ENCODE results near the gene SPACA6. TPM values are rescaled to one million over a fixed set of nuclear protein-coding genes. Genes with fewer than 3 reads are reported as not detected.

The SPACA6 gene
- total RNA-seq, 1 experiment from 2014 or later, result 6.3 TPM

- peak; percentile 12 for DNase-seq
- no peaks in the 10 kb centered on the region for H3K27me3 ChIP-seq (ENCODE audit: control insufficient read depth, insufficient read depth, low read length)
- no peak overlapping the region for H3K4me3 ChIP-seq (ENCODE audit: insufficient read depth, low read depth, low read length)
- H3K36me3 ChIP-seq (replicated peaks; ENCODE audit: control insufficient read depth, insufficient read depth, low read length), result peaks cover 3% of the 10 kb centered on the region
These were observed 1.4 kb downstream of the SPACA6 start for GRCh38 chr19:51694318-51695085.

DNA sequence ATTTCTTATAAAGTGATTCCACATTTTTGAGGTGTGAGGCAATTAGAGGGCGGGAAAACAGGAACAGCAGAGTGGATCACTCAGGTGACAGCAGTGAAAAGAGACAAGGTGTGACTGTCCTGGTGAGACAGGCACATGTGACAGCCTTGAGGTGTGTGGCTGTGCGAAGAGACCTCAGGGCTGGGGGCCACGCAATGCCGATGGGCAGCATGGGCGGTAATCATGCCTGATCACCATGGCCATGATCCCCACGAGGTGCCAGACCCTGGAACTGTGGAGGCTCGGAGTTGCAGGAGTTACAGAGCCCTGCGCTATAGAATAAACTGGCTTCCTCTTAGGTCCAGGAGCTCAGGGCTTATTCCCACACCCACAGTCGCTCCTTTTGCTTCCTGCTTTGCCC is 2.0 kb downstream of the SPACA6 start:
- Histone ChIP-seq H3K4me3 (ENCODE audit: insufficient read depth, low read depth, low read length) (no peak overlapping the region), H3K27me3 (ENCODE audit: control insufficient read depth, insufficient read depth, low read length) (no peaks in the 10 kb centered on the region), H3K36me3 (replicated peaks; ENCODE audit: control insufficient read depth, insufficient read depth, low read length) (peaks cover 3% of the 10 kb centered on the region)
- peak; percentile 14 for DNase-seq

GRCh38 chr19:51695702-51696315 is 2.7 kb downstream of the SPACA6 start:
- Histone ChIP-seq H3K4me3 (ENCODE audit: insufficient read depth, low read depth, low read length) (no peak overlapping the region), H3K27me3 (ENCODE audit: control insufficient read depth, insufficient read depth, low read length) (no peaks in the 10 kb centered on the region), H3K36me3 (replicated peaks; ENCODE audit: control insufficient read depth, insufficient read depth, low read length) (peaks cover 3% of the 10 kb centered on the region)
- DNase-seq, result no peak

GRCh38 chr19:51696606-51697005 is 3.5 kb downstream of the SPACA6 start:
- no peaks in the 10 kb centered on the region for H3K27me3 ChIP-seq (ENCODE audit: control insufficient read depth, insufficient read depth, low read length)
- no peak overlapping the region for H3K4me3 ChIP-seq (ENCODE audit: insufficient read depth, low read depth, low read length)
- H3K36me3 ChIP-seq (replicated peaks; ENCODE audit: control insufficient read depth, insufficient read depth, low read length), result peaks cover 3% of the 10 kb centered on the region
- no peak for DNase-seq

- DNase-seq, result no peak
- Histone ChIP-seq H3K27me3 (ENCODE audit: control insufficient read depth, insufficient read depth, low read length) (no peaks in the 10 kb centered on the region), H3K4me3 (ENCODE audit: insufficient read depth, low read depth, low read length) (no peak overlapping the region), H3K36me3 (replicated peaks; ENCODE audit: control insufficient read depth, insufficient read depth, low read length) (peaks cover 3% of the 10 kb centered on the region)
These were observed 4.1 kb downstream of the SPACA6 start for GRCh38 chr19:51697169-51697776.

DNA sequence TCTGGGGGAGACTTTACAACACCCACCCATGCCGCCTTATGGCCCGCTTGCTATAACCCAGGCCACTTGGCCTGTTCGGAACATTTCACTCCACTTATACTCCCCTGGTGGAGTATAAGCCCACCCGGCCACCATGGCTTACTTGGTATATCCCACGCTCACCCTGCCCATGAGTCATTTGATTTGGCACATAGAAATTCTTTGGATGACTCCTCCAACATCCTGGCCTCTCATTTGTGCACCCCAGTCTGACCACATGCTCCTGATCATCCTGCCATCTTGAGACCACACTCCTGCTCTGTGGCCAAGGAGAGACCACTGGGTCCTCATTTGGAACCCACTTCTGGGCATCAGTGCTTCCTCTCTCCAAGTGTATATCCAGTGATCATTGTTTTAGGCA is 5.2 kb downstream of the SPACA6 start:
- peaks cover 3% of the 10 kb centered on the region for H3K36me3 ChIP-seq (replicated peaks; ENCODE audit: control insufficient read depth, insufficient read depth, low read length)
- H3K4me3 ChIP-seq (ENCODE audit: insufficient read depth, low read depth, low read length), result no peak overlapping the region
- DNase-seq, result no peak
- H3K27me3 ChIP-seq (ENCODE audit: control insufficient read depth, insufficient read depth, low read length), result no peaks in the 10 kb centered on the region

- Histone ChIP-seq H3K27me3 (ENCODE audit: control insufficient read depth, insufficient read depth, low read length) (no peaks in the 10 kb centered on the region), H3K36me3 (replicated peaks; ENCODE audit: control insufficient read depth, insufficient read depth, low read length) (peaks cover 3% of the 10 kb centered on the region), H3K4me3 (ENCODE audit: insufficient read depth, low read depth, low read length) (no peak overlapping the region)
- DNase-seq, result no peak
These were observed 6.0 kb downstream of the SPACA6 start for GRCh38 chr19:51699170-51699569.

DNA sequence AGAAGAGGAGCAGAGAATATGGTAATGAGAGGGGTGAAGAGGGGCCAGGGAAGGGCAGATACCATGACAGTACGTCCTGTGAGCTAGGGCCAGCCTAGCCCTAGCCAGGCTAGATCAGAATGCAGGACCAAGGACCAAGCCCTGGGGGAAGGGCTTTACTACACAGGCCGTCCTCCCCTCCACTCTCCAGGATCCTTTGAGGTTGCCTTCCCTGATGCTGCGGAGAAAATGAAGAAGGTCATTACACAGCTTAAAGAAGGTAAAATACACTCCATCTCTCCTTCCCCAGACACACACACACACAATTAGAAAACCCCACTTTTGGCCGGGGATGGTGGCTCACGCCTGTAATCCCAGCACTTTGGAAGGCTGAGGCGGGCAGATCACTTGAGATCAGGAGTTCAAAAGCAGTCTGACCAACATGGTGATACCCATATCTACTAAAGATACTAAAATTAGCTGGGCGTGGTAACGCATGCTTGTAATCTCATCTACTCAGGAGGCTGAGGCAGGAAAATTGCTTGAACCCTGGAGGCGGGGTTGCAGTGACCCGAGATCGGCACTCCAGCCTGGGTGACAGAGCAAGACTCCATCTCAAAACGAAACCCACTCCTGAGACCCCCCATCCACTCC is 8.5 kb downstream of the SPACA6 start:
- Histone ChIP-seq H3K27me3 (ENCODE audit: control insufficient read depth, insufficient read depth, low read length) (no peaks in the 10 kb centered on the region), H3K4me3 (ENCODE audit: insufficient read depth, low read depth, low read length) (peak overlapping the region; percentile 76), H3K36me3 (replicated peaks; ENCODE audit: control insufficient read depth, insufficient read depth, low read length) (peaks cover 4% of the 10 kb centered on the region)
- no peak for DNase-seq

- peaks cover 4% of the 10 kb centered on the region for H3K36me3 ChIP-seq (replicated peaks; ENCODE audit: control insufficient read depth, insufficient read depth, low read length)
These were observed 9.1 kb downstream of the SPACA6 start for GRCh38 chr19:51702103-51702824.

GRCh38 chr19:51702825-51703574 is 9.9 kb downstream of the SPACA6 start:
- Histone ChIP-seq H3K36me3 (replicated peaks; ENCODE audit: control insufficient read depth, insufficient read depth, low read length) (peaks cover 4% of the 10 kb centered on the region), H3K4me3 (ENCODE audit: insufficient read depth, low read depth, low read length) (peak overlapping the region; percentile 76), H3K27me3 (ENCODE audit: control insufficient read depth, insufficient read depth, low read length) (no peaks in the 10 kb centered on the region)
- peak; percentile 89 for DNase-seq

More at GRCh38 chr19:51702103-51702824, 9.1 kb downstream of the SPACA6 start:
- peak; percentile 92 for DNase-seq
- Histone ChIP-seq H3K4me3 (ENCODE audit: insufficient read depth, low read depth, low read length) (peak overlapping the region; percentile 76), H3K27me3 (ENCODE audit: control insufficient read depth, insufficient read depth, low read length) (no peaks in the 10 kb centered on the region)

GRCh38 chr19:51703575-51704515 is 10.7 kb downstream of the SPACA6 start:
- peak; percentile 99 for DNase-seq
- H3K36me3 ChIP-seq (replicated peaks; ENCODE audit: control insufficient read depth, insufficient read depth, low read length), result peaks cover 4% of the 10 kb centered on the region
- no peaks in the 10 kb centered on the region for H3K27me3 ChIP-seq (ENCODE audit: control insufficient read depth, insufficient read depth, low read length)
- H3K4me3 ChIP-seq (ENCODE audit: insufficient read depth, low read depth, low read length), result peak overlapping the region; percentile 76

GRCh38 chr19:51704626-51705025 is 11.5 kb downstream of the SPACA6 start:
- H3K27me3 ChIP-seq (ENCODE audit: control insufficient read depth, insufficient read depth, low read length), result no peaks in the 10 kb centered on the region
- H3K36me3 ChIP-seq (replicated peaks; ENCODE audit: control insufficient read depth, insufficient read depth, low read length), result peaks cover 2% of the 10 kb centered on the region; the same call in 1 of the 2 replicates
- peak overlapping the region; percentile 76 for H3K4me3 ChIP-seq (ENCODE audit: insufficient read depth, low read depth, low read length)
- DNase-seq, result no peak

DNA sequence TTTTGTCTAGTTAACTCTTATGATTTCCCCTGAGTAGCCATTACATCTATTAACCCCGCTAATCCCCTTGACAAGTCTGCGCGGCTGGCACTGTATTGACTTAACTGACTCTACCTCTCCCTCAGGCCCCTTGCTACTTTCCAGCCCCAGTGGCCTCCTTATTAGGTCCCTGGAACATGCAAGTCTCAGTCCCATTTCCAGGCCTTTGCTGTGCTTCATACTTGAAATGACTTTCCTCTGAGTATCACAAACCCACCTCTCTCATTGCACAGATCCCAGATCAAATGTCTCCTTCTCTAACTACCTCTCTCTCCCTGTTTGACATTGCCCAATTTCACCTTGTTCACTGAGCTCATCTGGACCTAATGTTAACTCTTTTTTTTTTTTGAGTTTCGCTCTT is 13.2 kb downstream of the SPACA6 start:
- Histone ChIP-seq H3K4me3 (ENCODE audit: insufficient read depth, low read depth, low read length) (no peak overlapping the region), H3K27me3 (ENCODE audit: control insufficient read depth, insufficient read depth, low read length) (no peaks in the 10 kb centered on the region), H3K36me3 (replicated peaks; ENCODE audit: control insufficient read depth, insufficient read depth, low read length) (peaks cover 2% of the 10 kb centered on the region; the same call in 1 of the 2 replicates)
- DNase-seq, result no peak
